GM18508 (cell line): ENCODE results near the gene MED26.

Experiments
- ATAC-seq: cut with Tn5 transposase; IDR thresholded peaks from one replicate; pipeline ENCODE4 v1.9.1; 2021; ENCODE audit warnings: moderate number of reproducible peaks; ENCODE audit not compliant: insufficient read depth, unreplicated experiment

Gene MED26

DNA sequence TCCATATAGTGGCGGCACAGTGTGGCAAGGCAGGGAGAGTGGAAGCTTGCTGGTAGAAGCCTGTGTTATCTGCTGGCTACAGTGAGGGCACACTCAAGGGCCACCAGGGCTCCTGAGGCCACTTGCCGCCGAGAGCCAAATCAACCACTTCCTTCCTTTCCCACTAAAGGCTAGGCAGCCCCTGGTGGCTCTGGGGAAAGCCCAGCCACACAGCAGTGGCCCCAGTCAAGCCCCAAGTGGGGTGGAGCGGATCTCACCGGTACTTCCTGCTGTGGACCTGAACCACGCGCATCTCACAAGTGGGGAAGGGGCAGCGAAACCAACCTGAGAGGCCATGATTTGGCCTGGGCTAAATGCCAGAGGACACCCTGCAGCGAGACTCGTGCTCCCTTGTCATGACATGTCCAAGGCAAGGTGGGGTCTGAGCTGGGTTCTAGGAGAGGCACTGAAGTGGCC, 33.8 kb downstream of the MED26 start:
- no peak for ATAC-seq

DNA sequence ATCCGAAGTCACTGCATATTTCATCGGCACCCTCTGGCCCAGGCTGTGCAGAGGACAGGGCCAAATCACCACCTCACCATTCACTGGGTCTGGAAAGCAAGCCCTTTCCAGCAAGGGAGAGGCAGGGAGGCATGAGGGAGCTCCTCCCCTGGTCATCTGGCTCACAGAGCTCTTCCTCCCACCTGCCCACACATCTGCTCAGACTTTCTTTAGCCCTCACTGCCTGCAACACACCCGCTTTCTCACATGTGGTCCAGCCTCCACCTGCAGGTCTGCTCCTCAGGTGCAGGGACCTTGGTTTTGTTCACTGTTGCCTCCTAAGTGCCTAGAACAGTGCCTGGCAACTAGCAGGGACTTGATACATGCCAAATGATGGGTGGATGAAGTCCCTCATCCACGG, 34.8 kb downstream of the MED26 start:
- ATAC-seq, result no peak

DNA sequence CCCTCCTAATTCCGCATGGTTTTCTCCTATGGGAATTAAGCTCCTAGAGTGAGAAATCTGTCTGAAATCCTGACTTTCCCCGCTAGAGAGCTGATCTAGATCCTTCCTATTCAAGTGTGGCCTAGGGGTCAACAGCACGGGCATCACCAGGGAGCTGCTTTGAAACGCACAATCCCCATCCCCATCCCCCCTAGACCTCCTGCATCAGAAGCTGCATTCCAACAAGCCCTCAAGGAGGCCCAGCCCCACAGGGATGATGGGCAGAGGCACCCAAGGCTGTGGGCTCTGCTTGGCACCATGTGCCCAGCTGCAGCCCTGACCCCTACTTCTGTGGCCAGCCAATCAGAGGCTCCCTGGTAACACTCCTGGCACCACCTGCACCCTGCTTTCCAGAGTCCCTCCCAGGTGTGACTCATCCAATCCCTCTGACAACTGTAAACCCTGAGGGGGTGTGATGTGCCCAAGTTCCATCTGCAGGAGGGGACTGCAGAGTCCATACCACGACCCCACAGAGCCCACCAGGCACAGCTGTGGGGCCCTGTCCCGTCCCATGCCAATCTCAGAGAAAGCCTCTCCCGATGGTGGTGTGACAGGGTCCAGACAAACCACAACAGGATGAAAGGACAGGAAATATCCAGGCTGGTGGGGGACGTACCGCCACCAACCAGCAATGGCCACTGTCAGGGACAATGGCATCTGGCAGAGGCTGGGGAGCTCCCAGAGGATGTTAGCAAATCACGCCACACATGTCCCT, 36.0 kb downstream of the MED26 start:
- ATAC-seq, result no peak

DNA sequence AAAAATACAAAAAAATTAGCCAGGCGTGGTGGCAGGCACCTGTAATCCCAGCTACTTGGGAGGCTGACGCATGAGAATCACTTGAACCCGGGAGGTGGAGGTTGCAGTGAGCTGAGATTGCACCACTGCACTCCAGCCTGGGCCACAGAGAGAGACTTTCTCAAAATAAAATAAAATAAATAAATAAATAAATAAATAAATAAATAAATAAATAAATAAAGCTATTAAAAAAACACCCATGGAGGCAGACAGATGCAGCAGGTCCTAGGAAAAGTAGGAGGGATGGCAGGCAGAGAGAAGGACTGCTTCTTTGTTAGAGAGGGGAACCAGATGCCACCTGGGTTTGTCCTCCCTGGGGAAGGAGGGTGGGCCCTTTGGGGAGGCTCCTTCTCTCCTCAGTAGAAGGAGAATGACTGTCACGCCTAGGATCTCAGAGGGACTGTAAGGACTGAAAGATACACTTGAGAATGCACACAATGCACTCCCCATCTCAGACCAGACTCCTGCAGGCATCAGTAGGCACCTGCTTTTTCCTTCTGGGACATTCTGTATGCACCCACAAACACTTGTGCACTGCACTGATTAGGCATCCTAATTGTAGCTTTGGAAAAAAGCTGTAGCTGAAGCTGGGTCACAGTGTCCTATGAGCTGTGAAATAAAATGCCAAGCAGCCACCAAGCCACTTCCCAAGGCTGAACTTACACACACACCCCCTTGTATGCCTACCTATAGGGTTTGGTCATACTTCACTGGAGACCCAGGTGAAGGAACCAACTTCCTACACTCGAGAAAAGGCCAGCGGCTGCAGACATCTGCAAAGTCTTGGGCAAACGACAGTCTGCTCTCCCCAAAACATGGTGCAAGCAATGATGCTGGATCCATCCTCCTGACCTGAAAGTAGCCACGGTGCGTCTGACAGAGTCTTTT, 36.9 kb downstream of the MED26 start:
- ATAC-seq, result no peak

DNA sequence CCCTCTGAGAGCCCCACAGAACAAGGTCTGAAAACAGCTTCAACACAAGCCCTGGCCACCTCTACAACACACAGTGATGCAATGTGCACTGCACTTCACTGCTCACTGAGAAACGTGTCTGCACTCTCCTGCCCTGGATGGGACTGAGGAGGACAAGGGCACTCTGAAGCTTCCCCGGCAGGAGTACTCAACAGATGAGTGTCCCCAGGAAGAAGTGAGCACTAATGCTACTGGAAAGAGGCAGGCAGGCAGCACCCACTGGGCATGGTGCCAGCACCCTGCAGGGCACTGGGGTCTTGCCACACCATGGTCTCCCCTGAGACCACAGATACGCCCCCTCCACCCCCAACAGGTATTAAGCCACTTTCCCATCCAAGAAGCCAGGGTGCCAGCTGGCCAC, 38.1 kb downstream of the MED26 start:
- ATAC-seq, result no peak

DNA sequence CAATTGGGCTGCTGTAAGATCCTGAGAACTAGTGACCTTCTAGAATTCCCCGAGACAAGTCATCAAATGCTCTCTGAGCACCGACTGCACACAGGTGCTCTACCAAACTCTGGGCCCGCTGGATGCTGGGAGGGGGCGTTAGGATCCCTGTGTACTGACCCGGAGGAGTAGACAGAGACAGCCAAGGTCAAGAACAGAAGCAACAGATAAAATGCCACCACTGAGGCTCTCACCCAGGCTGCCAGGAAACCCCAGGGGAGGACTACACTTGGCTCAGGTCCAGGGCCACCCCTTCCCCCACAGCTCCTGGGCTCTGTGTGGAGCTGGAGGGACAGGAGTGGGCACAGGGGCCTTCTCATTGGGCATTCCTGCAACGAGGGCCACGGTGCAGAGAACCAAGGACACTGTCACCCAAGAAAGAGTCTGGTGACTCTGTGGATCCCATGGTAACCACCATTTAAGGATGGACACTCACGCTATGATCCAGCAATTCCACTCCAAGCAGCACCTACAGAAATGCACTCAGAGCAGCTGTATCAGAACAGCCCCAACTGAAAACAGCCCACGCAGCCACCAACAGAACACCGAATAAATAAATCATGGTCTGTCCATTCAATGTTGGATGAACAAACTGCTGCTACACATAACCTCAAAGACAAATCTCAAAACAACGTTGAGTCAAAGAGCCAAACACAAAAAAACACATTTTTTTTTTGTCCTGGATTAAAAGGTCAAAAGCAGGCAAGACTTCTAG, 39.0 kb downstream of the MED26 start:
- ATAC-seq, result no peak

DNA sequence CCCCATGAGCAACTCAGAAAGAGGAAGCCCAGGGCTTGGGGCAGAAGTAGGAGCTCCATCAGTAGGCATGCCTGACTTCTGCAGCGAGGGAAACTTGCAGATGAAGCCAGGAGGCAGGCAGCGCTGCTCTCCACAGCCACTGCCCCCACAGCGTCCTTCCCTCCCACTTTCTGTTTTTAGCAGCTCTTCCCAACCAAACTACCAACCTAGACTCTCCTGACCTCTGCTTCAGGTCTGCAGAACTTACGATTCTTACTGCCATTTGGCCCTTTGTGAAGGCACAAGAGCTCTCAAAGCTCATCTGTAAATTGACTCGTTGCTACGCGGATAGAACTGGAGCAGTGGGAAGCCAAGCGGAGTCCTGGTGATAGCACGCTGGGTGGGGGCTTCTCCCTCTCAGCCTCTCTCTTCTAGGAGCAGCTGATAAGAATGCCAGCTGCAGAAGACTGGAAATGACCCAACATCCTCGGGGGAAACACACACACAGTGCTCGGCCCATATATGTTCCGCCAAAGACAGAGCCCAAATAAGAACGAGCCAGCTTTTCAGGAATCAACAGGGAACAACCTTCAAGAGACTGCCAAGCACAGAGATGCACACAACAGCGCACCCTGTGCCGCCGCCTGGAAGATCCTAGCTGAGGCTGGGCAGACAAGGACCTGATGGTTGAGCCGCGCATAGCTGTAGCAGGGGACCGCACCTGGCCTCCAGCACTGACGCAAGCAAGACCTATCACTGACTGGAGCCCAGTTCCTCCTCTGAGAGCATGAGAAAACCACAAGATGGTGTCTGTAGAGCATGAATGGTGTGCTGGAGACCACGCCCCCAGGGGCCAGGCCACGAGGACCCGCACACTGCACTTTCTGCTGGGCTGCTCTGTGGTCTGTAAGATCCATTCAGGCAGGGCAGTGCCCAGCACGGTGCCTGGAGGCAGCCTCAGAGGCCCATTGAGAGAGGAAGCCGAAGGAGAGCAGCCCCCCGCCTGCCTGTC, 39.9 kb downstream of the MED26 start:
- no peak for ATAC-seq

DNA sequence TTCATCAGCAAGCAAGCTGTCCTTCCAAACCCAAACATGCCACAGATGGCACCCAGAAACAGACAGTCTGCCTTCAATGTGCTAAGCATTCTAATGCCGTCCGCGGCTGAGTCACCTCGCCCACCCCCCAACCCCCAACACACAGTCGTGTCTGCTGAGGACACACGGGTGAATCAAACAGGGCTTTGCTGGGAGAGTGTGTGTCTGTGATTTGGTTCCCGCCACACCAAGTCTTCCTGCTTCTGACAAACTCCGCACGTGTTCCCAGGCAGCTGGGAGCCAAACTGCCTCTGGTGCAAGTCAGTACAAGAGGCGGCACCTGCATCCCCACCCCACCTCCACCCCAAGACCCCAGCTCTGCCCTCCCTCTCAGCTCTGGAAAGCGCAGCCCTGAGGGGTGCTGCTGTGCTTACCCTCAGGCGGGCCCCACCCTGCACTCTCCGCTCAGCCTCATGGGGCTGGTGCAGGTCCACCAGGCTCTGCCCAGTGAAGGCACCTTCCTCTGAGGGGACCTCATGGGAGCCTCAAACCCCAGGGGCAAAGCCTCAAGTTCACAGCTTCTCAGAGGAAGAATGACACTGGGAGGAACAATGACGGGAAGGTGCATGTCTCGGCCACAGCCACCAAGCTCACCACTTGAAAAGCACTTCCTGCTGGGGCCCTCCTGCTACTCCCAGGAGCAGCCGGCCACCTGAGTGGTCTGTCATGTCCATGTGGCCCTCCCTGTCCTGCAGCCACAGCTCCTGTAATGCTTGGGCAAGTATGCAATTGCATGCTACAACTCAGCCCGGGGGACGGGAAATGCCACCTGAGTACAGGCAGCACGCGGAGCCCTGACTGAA, 40.8 kb downstream of the MED26 start:
- ATAC-seq, result no peak

DNA sequence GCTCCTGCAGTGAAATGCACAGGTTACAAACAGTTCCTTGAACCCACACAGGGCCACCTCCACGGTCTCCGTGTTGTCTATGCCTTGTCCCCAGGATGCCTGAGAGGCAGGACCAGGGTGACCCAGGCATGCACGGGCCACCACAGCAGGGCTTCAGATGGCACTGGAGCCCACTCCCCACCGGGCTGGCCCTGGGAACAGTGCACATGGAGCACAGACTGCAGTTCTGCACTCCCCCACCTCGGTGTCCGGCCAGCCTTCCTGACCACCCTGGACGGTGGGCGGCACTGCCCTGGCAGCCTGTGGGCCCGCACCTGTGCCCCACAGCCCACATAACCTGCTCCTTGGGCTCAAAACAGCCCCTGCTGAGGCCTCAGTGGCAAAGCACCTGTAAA, 41.5 kb downstream of the MED26 start:
- no peak for ATAC-seq

DNA sequence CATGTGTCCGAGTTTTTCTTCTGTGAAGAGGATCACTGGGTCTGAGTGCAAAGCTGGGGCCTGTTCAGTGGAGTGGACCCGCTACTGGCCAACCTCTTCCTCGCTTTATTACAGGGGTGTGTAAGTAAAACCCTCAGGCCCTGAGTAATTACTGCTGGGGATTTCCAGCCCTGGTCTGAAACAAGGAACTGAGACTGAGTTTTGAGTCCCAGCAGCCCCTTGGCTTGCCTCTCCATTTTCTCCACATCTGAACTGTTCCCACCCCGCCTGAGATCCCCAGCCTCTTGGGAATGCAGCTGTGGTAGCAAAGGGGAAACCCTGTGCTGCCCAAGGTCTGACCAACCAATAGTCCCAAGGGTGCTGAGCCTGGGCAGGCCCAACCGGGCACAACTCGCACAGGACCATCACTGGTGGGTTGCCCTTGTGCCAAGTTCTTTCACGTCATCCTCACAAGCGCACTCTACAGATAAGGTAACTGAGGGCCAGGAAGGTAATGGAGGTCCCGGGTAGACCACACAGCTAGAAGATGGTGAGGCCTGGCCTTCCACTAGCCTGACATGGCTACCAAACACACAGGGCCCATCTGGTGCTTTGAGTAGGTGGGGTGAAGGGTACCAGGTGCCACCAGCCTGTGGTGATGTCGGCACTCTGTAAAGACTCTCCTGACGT, 42.1 kb downstream of the MED26 start:
- no peak for ATAC-seq

DNA sequence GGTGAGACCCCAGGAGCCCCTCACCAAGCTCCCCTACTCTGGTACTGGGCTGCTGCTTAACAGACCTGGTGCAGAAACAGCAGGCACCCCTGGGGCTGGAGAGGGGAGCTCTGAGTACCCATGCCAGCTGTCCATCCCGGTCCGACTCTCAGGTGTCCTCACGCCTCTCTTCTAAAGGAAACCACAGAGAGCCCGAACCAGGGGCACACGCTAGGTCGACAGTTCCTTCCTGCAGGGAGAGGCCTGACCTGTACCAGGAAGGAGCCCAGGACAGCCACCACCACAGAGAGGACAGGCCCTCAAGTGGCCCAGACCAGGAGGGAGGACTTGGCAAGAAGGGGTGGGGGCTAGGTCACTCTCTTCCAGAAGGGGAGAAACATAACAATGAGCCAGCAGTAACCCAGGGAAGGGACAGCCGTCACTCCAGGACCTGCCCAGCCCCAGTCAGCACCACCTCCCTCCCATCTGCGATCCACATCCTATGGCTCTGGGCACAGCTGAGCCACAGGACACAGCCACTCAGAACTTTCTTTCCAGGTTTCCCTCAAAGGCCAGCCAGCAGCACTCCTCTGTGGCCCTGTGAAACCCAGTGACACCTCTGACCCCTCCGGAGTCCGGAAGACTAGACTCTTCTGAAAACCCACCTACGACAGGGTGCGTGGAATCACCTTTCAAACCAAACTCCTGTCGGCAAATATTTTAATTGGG, 42.8 kb downstream of the MED26 start:
- ATAC-seq, result no peak

DNA sequence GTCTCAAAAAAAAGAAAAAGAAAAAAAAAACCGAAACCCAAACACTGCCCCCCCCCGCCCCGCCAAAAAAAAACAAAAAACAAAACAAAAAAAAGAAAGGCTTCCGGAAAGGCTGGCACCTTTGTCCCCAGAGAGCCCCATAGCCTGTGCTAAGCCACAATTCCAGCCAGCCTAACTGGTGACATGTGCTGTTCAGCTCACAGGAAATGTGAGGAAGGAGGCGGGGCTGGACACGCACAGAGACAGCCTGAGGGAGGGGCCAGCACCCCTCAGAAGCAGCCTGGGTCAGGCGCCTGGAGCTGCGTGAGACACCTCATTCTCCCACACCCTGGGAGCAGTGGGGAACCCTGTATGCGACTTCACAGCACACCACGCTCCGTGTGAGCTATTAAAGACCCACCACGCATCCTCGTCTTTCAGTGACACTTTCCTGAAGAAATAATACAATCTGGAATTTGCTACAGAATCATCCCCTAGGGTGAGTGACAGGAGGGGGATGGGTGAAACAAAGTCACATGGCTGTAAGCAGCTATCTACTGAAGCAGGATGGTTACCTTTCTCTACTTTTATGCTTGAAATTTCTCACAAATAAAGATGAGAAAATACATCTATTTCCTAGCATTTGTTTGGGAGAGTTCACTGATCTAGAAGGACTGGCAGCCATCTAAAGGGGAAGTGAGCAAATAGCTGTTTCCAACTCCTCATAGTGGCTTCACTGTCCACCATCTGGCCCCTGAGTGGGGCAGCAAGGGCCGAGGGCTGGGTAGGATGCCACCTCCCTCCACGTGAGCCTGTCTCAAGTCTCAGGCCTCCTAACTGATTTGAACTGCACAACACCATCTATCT, 43.5 kb downstream of the MED26 start:
- no peak for ATAC-seq

DNA sequence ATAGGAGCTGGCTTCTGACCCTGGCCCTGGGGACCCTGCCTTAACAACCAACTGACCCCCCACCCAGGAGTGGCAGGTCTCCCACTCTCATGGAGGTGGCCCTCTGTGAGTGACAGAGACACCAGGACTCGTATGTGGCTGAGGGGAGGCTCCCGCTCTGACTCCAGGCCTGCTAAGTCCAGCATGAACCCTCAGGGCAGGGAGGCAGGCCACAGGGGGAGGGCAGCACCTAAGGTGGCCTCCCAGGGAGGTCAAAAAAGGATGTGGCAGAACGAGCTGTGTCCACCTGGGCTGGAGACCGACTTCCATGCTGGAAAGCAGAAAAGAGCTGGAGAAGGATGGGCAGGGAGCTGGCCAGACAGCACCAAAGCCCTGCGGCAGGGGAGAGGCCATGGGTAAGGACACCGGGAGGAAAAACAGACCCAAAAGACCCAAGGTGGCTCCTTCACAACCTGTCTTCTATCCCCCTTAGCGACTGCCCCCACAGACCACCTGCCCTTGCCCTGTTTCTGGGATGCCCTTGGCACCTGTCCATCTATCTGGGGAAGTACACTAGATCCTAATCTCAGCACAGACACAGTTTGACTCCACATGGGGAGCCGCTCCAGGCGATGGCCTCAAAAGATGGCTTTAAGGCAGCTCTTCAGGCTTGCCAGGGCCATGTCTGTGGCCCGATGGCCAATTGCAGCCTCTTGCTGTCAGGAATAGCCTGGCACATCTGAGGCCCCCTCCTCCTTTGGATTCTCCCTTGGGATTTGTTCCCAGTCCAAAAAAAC, 45.3 kb downstream of the MED26 start:
- no peak for ATAC-seq

DNA sequence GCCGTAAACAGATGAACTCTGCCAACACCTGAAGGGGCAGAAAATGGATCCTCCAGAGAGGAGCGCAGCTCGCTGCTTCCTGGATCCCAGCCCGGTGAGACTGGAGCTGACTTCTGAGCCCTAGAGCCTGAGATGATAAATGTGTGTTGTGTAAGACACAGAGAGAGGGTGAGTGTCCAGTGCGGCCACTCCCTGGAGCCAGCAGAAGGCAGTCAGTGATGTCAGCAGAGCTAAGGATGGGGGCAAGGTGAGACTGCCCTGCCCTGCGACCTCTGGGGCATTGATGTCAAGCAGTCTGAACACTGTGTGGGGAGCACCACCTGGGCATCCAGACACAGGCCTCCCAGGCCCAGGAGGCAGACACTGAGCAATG, 46.0 kb downstream of the MED26 start:
- no peak for ATAC-seq

DNA sequence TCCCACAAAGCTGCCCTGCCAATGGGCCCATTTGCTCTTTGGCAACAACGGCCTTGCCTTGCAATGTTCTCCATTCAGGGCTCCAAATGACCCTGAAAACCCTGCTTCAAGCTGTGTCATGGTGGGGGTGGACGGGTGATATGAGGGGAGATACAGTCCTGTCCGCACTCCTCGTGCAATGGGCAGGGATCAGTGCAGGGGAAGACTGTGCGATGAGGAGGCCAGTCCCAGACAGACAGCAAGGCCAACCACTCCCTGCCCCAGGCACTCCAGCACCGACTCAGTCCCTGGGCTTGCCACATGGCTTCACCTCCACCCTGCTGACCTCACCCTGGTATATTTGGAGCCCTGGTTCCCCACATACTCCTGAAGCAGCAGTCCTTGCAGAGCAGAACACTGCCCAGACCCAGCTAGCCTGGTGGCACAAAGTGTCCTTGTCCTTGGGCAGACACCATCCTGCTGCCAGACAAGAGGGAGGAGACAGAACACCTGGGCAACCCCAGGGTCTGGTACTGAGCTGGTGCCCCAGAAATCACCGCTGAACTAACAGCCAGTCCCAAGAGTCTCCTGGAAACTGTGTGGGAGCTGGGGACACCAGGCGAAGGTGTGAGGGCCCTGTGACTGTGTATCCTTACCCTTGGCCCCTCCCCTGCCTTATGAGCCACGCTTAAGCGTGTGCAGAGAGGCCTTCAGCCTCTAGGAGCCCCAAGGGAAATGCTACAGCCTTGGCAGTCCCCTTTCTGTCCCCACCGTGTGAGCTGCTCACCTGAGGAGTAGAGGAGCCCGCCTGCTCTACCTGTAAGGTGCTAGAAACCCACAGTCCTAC, 46.6 kb downstream of the MED26 start:
- no peak for ATAC-seq
